Activated T-cell treated with anti-CD3 and anti-CD28 coated beads for 24 hours (primary cell): ENCODE data around the gene DFFA.

Experiments
- DNase-seq: peaks from one replicate; pipeline ENCODE4 v3.0.0-alpha.2; 2020; ENCODE audit warnings: low read depth

The DFFA gene, protein sequence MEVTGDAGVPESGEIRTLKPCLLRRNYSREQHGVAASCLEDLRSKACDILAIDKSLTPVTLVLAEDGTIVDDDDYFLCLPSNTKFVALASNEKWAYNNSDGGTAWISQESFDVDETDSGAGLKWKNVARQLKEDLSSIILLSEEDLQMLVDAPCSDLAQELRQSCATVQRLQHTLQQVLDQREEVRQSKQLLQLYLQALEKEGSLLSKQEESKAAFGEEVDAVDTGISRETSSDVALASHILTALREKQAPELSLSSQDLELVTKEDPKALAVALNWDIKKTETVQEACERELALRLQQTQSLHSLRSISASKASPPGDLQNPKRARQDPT

GRCh38 chr1:10472220-10473144, at the start of gene DFFA:
Gene DFFA (minus strand): TSS chr1:10472529. CDS start chr1:10472458, 71 bp downstream.
- DNase-seq: peak; percentile 89

GRCh38 chr1:10521537-10522157, 49.3 kb upstream of the DFFA start:
- no peak for DNase-seq

- DNase-seq: no peak
These were observed 48.6 kb upstream of the DFFA start for GRCh38 chr1:10520952-10521351.

GRCh38 chr1:10520497-10520896, 48.2 kb upstream of the DFFA start:
- no peak for DNase-seq

GRCh38 chr1:10519016-10519417, 46.7 kb upstream of the DFFA start:
- DNase-seq: no peak

DNA sequence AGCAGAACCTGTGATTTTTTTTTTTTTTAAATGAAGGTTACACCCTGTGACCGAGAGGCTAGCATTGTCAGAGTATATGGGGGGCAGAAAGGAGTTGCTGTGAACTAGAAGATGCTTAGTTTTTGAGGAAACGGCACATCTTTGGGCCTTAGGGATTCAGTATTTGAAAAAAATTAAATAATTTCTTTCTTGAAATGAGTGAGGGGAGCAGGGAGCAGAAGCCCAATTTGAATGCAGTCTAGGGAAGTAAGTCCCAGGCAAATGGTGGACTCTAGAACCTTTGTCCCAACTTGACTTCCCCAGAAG, 45.3 kb upstream of the DFFA start:
- no peak for DNase-seq

DNA sequence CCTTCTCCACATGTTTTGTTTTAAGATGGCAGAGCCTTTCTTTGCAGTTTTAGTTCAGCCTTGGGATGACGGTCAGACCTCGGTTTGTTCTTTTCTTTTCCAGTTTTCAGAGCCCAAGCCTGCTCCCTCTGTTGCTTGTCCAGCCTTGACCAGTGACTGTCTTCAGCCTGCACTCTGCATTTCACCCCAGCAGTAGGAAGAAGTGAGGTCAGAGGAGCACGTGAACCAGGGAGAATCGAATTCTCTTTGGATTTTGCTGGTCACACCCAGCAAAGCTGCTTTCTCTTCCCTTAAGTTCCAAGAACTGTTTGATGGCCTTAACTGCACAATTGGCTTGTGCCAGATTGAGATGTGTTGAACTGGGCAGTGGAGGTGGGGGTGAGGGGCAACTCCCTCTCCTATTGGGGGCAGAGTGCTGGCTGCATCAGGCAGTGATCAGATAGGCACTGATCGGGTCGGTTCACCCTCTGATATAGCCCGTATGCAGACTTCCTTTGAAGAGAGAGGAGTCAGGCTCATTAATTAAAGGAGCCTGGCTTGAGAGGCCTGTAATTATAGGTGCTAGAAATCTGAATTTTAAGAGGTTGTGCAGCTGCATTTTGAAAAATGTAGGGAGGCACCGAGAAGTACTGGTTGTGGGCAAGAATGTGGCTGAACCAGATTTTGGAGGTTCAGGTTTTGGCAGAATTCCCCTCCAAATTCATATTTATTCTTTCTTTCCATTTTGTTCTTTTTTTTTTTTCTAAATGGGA, 44.8 kb upstream of the DFFA start:
- DNase-seq: no peak

DNA sequence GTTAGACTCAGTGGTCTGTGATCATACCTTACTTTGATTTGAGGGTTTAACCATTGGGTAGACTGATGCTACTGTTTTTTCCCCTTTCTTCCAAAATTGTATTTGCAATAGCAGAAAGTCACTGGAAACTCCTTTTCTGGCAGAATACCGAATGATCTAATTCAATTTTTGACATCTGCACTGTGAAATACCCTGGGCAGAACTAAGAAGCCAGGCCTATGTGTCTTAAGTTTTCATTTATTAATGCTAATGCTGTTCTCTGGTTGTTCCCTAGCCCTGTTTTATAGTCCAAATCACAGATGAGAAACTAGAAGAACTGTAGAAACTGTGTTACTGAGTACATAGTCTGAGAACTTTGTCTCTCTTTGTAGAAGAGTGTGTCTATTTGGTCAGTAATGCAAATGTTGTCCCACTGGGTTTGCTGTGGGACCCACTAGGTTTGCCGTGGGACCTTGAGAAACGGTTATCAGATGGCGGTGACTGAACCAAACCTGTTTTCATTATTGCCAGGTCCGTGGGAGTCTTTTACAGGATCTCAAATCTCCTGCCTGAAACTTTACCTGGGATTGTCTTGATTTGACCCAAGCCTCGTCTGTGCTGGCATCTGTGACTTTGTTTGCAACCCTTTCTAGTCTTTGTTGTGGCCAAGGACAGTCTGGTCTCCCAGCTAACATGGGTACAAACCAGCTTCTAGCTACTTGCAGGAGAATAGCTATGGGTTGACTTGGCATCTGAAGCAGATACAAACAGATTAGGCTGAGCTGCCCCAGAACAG, 43.8 kb upstream of the DFFA start:
- DNase-seq: no peak

GRCh38 chr1:10515301-10515975, 43.1 kb upstream of the DFFA start:
- DNase-seq: no peak

GRCh38 chr1:10514490-10515235, 42.3 kb upstream of the DFFA start:
- no peak for DNase-seq

DNA sequence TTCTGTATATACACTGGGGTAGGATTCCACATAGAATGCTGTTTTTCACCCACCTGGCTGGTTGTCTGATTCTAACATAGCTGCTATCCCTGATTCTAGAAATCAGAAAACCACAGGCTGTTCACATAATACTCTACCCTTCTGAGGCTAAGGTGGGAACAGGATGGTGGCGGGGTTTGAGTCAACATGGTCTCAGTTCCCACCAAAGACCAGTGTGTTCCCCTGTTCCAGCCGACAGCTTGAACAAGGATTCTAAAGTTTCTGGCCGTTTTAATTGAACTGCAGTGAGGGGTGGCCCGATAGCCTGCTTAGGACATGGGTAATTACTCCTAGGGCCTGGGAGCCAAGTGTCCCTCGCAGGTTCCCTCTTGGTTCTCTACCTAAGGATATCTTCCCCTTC, 40.9 kb upstream of the DFFA start:
- DNase-seq: no peak

DNA sequence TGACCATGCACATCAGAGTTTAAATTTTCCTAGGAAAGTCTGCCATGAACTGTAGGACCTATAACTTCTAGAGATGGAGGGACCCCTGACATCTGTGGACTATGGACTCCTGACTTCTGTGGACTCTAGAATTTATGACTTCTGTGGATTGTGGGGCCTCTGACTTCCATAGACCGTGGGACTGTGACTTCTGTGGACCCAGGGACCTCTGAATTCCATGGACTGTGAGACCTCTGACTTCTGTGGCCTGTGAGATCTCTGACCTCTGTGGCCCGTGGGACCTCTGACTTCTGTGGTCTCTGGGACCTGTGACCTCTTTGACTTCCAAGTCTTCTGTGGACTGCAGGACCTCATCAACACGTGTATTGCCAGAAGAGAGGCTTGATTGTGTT, 39.2 kb upstream of the DFFA start:
- no peak for DNase-seq

GRCh38 chr1:10510520-10511493, 38.5 kb upstream of the DFFA start:
- DNase-seq: peak; percentile 79

DNA sequence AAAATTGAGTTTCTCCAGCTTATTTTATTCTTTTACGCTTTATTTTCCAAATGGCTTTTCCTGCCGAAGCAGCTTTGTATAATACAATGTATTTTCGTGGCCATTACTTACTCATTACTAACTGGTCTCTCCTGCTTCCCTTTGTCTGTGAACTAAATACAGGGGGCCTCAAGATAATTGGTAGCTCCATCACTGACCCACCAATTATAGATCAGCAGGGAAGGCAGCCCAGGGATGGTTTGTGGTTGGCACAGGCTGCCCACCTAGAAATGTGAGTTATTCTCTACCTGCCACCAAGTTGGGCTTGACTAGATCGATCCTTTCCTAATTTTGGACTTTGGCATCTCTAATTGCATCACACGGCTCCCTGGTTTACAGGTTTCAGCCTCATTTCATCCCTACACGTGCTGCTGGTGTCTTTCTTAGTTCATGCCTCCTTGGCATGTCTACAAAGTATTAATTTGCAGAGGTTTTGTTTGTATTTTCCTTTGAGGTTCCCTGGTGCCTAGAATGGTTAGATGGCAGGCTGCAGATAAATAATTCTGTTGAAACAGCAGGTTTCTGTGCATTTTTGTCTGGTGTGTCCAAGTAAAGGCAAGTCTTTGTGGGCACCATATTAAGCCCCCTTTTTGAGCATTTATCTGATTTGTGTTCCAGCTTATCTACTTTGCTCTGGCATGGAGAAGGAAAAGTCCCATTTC, 37.6 kb upstream of the DFFA start:
- DNase-seq: no peak

GRCh38 chr1:10508511-10508951, 36.2 kb upstream of the DFFA start:
- DNase-seq: no peak

DNA sequence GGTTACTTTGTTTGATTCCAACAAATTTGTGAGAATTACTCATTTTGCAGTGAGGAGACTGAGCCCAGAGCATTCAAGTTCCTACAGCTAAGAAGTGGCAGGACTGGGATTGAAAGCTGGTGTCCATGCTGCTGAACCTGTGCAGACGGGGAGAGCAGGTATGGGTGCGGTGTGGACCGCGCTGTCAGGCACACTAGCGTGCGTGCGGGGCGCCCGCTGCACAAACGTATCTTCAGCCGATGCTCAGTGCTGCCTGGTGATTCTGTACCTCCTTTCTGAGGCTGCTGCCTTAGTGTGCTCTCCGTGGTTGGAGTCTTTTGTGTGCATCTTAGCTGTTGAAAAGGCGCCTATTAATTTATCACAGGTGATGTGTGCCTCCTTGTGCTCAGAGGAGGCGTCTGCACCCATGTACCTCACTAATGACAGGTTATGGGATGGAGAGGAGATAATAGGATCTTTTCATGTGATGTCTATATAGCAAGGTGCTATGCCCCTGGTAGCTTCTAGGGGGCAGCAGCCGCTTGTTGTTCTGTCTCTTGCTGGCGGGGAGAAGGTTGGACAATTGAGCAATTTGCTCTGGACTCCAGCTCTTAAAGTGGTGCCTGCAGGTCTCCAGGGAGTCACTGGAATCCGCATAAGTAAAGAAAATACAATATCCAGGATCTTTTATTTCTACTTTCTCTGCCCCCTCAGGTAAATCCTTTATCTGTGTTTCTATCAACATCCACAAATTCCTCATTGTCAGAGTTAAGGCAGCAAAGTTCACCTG, 35.0 kb upstream of the DFFA start:
- no peak for DNase-seq

DNA sequence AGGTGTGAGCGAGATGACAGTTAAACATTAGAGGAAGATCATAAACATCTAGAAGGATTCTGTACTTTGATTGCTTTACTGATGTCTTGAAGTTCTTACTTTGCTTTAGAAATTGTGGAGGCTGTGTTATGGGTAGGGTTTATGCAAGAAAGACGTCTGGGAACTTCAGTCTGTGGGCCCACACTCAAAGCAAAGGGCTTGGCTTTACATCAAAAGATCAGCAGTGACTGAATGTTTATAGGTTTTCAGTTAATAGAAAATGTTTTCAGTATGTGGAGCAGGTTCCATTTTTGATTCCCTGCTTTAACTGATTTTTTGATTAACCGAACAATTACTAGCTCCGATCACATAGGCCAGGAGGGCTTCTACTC, 34.3 kb upstream of the DFFA start:
- DNase-seq: no peak
